ENCODE measurements around the gene PARVA.

PARVA gene

DNA sequence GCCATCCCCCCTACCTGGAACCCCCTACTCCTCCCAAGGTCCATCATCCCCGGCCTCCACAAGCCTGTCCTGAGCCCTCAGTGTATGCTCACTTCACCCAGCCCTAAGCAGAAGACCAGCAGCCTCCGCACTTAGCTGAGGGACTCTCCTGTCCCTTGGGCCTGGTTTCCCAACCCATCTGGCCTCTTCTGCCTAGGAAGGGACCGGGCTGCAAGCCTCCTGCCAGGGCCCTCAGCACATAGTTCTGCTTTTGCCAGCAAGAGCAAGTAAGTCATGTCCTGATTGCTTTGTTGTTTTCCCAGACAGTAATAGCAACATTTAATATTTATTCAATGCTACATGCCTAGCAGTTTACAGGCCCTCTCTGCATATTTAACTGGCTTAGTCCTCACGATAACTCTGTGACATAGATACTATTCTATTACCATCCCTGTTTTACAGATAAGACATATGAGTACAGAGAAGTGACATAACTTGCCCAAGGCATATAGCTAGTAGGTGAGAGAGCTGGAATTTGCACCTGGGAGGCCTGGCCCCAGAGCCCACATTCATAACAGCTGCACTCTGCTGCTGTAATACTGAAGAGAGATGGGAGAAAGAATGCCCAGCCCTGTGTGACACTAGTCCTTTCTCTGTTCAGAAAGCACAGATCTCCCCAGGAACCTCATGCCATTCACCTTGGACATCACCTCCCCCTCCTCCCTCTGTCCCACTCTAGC is 139.2 kb downstream of the PARVA start:
- TF ChIP-seq FOXM1 (IDR thresholded peaks at IDR 0.05; ENCODE audit: borderline replicate concordance, low read depth): no peak
- no peak for TF ChIP-seq TEAD4 (IDR thresholded peaks at IDR 0.05)
- TF ChIP-seq, protein P1, sequence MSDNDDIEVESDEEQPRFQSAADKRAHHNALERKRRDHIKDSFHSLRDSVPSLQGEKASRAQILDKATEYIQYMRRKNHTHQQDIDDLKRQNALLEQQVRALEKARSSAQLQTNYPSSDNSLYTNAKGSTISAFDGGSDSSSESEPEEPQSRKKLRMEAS (IDR thresholded peaks at IDR 0.05): no peak
- TF ChIP-seq CREB1 (IDR thresholded peaks at IDR 0.05; ENCODE audit: low read depth): no peak
- no peak for TF ChIP-seq TAF1 (IDR thresholded peaks at IDR 0.05; ENCODE audit: low read depth)
- no peak for TF ChIP-seq ZBTB7A (IDR thresholded peaks at IDR 0.05; ENCODE audit: low read depth)
- TF ChIP-seq RAD21 (IDR thresholded peaks at IDR 0.05; ENCODE audit: low read depth): no peak
- no peak for TF ChIP-seq NFIC (IDR thresholded peaks at IDR 0.05)
- no peak for TF ChIP-seq EGR1 (IDR thresholded peaks at IDR 0.05)
- no peak for TF ChIP-seq CEBPB (IDR thresholded peaks at IDR 0.05)

DNA sequence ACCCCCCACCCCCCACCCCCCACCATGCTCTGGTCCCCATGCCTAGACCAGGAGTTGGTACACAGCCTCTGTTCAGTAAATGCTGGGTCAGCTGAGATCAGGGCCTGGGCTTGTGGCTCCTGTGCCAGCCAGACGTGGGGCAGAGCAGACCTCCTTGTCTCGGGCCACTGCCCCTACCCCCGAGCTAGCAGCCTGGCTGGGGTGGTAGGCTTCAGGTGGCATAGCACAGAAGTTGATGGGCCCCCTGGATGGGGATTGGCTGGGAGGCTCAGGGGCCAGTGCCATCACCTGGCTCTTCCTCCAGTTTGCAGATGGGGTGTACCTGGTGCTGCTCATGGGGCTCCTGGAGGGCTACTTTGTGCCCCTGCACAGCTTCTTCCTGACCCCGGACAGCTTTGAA is 139.9 kb downstream of the PARVA start:
- TF ChIP-seq RAD21 (IDR thresholded peaks at IDR 0.05; ENCODE audit: low read depth): no peak

DNA sequence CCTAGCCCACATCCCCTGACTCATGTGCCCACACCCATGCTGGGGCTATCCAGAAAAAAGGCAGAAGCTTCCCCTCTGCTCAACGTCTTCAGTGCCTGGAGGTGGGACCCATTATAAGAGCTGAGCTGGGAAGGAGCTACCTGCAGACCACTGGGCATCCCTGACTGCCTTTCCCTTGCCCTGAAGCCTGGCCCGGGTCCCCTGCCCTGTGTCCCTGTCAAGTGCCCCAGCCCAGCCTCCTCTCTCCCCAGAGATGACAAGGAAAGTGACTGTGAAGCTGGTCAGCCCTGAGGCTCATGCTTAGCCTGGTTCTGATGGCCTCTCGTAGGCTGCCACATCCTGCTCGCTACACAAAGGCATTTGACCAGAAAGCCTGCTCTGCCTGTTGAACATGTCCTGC is 140.4 kb downstream of the PARVA start:
- TF ChIP-seq, protein P1 (IDR thresholded peaks at IDR 0.05): no peak

DNA sequence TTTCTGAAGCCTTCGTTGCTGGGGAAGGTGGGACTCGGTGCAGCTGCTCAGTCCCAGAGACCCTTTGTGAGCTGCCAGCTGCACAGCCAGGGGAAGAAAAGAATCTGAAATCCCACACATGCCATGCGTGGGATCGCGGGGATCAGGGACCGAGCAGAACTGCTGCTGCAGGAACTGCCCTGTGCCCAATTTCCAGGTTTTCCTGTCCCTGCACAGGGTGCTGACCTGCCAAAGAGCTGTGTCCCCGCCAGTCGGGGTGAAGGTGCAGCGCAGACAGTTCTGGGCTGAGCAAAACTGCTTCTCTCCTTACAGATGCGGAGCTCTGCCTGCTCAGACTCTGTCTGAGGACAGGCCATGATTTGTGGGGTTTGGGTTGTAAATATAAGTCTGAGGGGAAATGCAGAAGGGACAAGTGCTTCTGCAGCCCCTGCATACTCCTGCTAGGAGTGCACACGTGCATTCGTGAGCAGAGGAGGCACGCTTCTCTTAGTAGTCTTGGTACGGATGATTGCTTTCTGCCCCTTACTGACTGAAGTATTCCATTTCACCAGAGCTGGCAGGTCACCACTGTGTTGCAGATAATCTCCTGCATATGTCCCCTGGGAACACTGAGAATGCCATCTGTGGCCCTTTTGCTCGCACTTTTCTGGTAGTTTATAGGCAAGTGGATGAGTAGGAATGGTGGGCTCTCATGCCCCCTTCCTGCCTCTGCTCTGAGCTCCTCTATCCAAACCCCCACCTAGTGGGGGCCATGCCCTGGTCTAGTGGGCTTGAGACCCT is 141.4 kb downstream of the PARVA start:
- TF ChIP-seq NFIC (IDR thresholded peaks at IDR 0.05): no peak
- no peak for TF ChIP-seq TAF1 (IDR thresholded peaks at IDR 0.05; ENCODE audit: low read depth)
- TF ChIP-seq CREB1 (IDR thresholded peaks at IDR 0.05; ENCODE audit: low read depth): no peak

DNA sequence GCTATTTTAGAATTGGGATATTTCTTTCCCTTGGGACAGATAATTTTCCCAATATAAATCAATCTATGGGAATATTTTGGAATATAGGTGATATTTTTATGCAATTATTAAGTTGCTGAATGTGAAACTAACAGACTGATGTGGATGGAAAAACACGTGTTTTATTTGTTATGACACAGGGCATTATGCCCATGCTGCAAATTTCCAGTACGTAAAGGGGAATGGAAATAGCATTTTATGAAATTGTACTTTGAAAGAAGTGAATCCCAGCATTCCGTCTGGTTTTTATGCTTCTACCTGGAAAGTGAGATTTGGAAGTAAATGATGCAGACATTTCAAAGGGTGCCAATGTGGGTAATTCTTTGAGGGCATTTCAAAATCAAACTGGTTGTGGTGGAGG is 142.7 kb downstream of the PARVA start:
- no peak for TF ChIP-seq YY1 (IDR thresholded peaks at IDR 0.05; ENCODE audit: low read depth)
- TF ChIP-seq, protein P2, sequence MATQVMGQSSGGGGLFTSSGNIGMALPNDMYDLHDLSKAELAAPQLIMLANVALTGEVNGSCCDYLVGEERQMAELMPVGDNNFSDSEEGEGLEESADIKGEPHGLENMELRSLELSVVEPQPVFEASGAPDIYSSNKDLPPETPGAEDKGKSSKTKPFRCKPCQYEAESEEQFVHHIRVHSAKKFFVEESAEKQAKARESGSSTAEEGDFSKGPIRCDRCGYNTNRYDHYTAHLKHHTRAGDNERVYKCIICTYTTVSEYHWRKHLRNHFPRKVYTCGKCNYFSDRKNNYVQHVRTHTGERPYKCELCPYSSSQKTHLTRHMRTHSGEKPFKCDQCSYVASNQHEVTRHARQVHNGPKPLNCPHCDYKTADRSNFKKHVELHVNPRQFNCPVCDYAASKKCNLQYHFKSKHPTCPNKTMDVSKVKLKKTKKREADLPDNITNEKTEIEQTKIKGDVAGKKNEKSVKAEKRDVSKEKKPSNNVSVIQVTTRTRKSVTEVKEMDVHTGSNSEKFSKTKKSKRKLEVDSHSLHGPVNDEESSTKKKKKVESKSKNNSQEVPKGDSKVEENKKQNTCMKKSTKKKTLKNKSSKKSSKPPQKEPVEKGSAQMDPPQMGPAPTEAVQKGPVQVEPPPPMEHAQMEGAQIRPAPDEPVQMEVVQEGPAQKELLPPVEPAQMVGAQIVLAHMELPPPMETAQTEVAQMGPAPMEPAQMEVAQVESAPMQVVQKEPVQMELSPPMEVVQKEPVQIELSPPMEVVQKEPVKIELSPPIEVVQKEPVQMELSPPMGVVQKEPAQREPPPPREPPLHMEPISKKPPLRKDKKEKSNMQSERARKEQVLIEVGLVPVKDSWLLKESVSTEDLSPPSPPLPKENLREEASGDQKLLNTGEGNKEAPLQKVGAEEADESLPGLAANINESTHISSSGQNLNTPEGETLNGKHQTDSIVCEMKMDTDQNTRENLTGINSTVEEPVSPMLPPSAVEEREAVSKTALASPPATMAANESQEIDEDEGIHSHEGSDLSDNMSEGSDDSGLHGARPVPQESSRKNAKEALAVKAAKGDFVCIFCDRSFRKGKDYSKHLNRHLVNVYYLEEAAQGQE (IDR thresholded peaks at IDR 0.05; ENCODE audit: low read depth): no peak
- no peak for TF ChIP-seq TCF12 (IDR thresholded peaks at IDR 0.05; ENCODE audit: low read depth)
- TF ChIP-seq ZBTB7A (IDR thresholded peaks at IDR 0.05; ENCODE audit: low read depth): no peak
- no peak for TF ChIP-seq CEBPB (IDR thresholded peaks at IDR 0.05)
- no peak for TF ChIP-seq TAF1 (IDR thresholded peaks at IDR 0.05; ENCODE audit: low read depth)
- no peak for TF ChIP-seq FOXM1 (IDR thresholded peaks at IDR 0.05; ENCODE audit: borderline replicate concordance, low read depth)
- no peak for TF ChIP-seq CREB1 (IDR thresholded peaks at IDR 0.05; ENCODE audit: low read depth)
- TF ChIP-seq RAD21 (IDR thresholded peaks at IDR 0.05; ENCODE audit: low read depth): no peak
- TF ChIP-seq EGR1 (IDR thresholded peaks at IDR 0.05): no peak
- no peak for TF ChIP-seq TEAD4 (IDR thresholded peaks at IDR 0.05)
- TF ChIP-seq, protein P3, sequence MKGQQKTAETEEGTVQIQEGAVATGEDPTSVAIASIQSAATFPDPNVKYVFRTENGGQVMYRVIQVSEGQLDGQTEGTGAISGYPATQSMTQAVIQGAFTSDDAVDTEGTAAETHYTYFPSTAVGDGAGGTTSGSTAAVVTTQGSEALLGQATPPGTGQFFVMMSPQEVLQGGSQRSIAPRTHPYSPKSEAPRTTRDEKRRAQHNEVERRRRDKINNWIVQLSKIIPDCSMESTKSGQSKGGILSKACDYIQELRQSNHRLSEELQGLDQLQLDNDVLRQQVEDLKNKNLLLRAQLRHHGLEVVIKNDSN (IDR thresholded peaks at IDR 0.05): no peak
- no peak for TF ChIP-seq NFIC (IDR thresholded peaks at IDR 0.05)
- TF ChIP-seq EP300 (IDR thresholded peaks at IDR 0.05; ENCODE audit: borderline replicate concordance): no peak
- TF ChIP-seq, protein P1 (IDR thresholded peaks at IDR 0.05): no peak

DNA sequence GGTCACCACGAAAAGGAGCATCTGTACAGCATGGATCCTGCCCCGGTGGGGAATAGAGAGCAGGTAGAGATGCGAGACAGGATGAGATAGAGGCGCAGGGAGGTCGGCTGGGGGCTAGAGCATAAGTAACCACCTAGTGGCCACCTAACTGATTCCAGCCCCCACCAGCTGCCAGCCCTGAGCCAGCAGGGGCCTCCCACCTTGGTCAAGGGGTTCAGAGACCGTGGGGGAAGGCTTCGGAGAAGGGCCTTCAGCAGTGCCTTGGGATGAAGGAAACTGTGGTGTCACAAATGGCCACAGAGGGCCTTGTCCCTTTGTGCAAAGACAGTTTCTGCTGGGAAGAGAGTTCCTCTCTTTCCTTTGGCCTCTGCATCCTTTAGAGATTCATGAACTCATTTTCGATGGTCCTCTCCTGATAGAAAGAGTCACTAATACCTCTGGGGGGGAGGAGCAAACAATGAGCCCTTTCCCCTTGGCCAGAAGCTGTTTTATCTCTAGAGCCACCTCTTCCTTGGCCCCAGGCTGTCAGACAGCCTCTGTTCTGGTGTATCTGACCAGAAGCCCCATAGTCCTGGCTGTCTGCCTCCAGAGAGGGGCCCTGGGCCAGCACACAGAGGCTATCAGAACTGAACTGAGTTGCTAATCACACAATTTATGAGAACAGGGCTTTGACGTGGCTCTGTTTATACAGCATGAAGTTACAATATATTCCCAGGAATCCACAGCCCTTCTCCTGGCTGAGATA is 146.0 kb downstream of the PARVA start:
- TF ChIP-seq TCF12 (IDR thresholded peaks at IDR 0.05; ENCODE audit: low read depth) (no peak), EGR1 (IDR thresholded peaks at IDR 0.05) (no peak), FOXM1 (IDR thresholded peaks at IDR 0.05; ENCODE audit: borderline replicate concordance, low read depth) (no peak), CEBPB (IDR thresholded peaks at IDR 0.05) (no peak), TAF1 (IDR thresholded peaks at IDR 0.05; ENCODE audit: low read depth) (no peak), CREB1 (IDR thresholded peaks at IDR 0.05; ENCODE audit: low read depth) (no peak), TEAD4 (IDR thresholded peaks at IDR 0.05) (no peak), YY1 (IDR thresholded peaks at IDR 0.05; ENCODE audit: low read depth) (no peak), NFIC (IDR thresholded peaks at IDR 0.05) (no peak), EP300 (IDR thresholded peaks at IDR 0.05; ENCODE audit: borderline replicate concordance) (no peak), RAD21 (IDR thresholded peaks at IDR 0.05; ENCODE audit: low read depth) (no peak), ZBTB7A (IDR thresholded peaks at IDR 0.05; ENCODE audit: low read depth) (no peak)
- TF ChIP-seq, protein P1 (IDR thresholded peaks at IDR 0.05): no peak
- TF ChIP-seq, protein P3 (IDR thresholded peaks at IDR 0.05): no peak
- TF ChIP-seq, protein P2 (IDR thresholded peaks at IDR 0.05; ENCODE audit: low read depth): no peak

Data from Ishikawa (cell line).